Panc1 (cell line): ENCODE data around the gene DLG2. TPM values are rescaled to one million over a fixed set of nuclear protein-coding genes. Genes with fewer than 3 reads are reported as not detected.

Experiments used
- ATAC-seq: fragments of 200-7000 bp; cut with Tn5 transposase; 2 replicates; pipeline ENCODE4 v1.9.1; 2020; ENCODE audit warnings: mild to moderate bottlenecking, moderate library complexity
- BruUV-seq: library from RNA; stranded (reverse); fragments of 400-500 nt; replicated peaks from 2 replicates; lab custom pipeline; 2021; lab: Mats Ljungman, UMichigan
- CTCF ChIA-PET: fragments of 300-600 bp; sonication (Branson Sonifier 250); formaldehyde crosslinking; loops from one replicate; lab custom pipeline; 2022; ENCODE audit warnings: antibody characterized with exemption; lab: Charles Lee
- POLR2A ChIA-PET: fragments of 300-600 bp; sonication (Branson Sonifier 250); formaldehyde crosslinking; loops from one replicate; lab custom pipeline; 2022; ENCODE audit warnings: antibody characterized with exemption; lab: Charles Lee
- DNase-seq: peaks from one replicate; pipeline ENCODE4 v3.0.0-alpha.2; 2010; ENCODE audit warnings: low read depth, low spot score
- H3K27ac ChIP-seq: 2 replicates; pipeline ENCODE4 v1.5.1; 2011; ENCODE audit warnings: mild to moderate bottlenecking, low read length, inconsistent platforms
- H3K27me3 ChIP-seq: fragments of 200-500 bp; sonication (Bioruptor generic); 2 replicates; pipeline ENCODE4 v1.6.0; 2014; ENCODE audit warnings: low read length, inconsistent platforms; ENCODE audit not compliant: control insufficient read depth, insufficient read depth
- H3K36me3 ChIP-seq: fragments of 200-500 bp; sonication (Bioruptor generic); 2 replicates; pipeline ENCODE4 v1.5.1; 2014; ENCODE audit warnings: inconsistent platforms, mild to moderate bottlenecking, low read length, moderate library complexity; ENCODE audit not compliant: control insufficient read depth, insufficient read depth
- H3K4me1 ChIP-seq: 2 replicates; pipeline ENCODE4 v1.5.1; 2011; ENCODE audit warnings: inconsistent platforms, mild to moderate bottlenecking, low read length, moderate library complexity; ENCODE audit not compliant: control insufficient read depth, insufficient read depth
- H3K4me3 ChIP-seq, 2 experiments: 2 replicates each; pipeline ENCODE4 v1.5.1; 2011 to 2012; ENCODE audit warnings: low read depth in 2 of 2, low read length in 2 of 2, mild to moderate bottlenecking in 2 of 2, inconsistent platforms in 1 of 2, moderate library complexity in 1 of 2
- H3K9me3 ChIP-seq: fragments of 200-500 bp; sonication (Bioruptor generic); 2 replicates; pipeline ENCODE4 v1.5.1; 2014; ENCODE audit warnings: low read depth, mild to moderate bottlenecking, inconsistent platforms, low read length, moderate library complexity; ENCODE audit not compliant: control insufficient read depth, insufficient read depth
- POLR2AphosphoS5 ChIP-seq: IDR thresholded peaks from 2 replicates; pipeline ENCODE4 v1.6.1; 2012; ENCODE audit warnings: mild to moderate bottlenecking, low read depth, low read length, moderate library complexity
- SIN3A ChIP-seq: IDR thresholded peaks from 2 replicates; pipeline ENCODE4 v1.6.1; 2012; ENCODE audit warnings: low read depth, mild to moderate bottlenecking, low read length, moderate library complexity, borderline replicate concordance; ENCODE audit not compliant: insufficient read depth
- TCF7L2 ChIP-seq: IDR thresholded peaks from 2 replicates; pipeline ENCODE4 v1.6.1; 2011; ENCODE audit warnings: mild to moderate bottlenecking, low read depth, low read length, inconsistent platforms
- in situ Hi-C: cut with HindIII; loops from 2 replicates; pipeline ENCODE4 v1.10.0; 2016; ENCODE audit warnings: low sequenced_read_pairs, low pct_unique_long_range_greater_than_20kb
- intact Hi-C: fragments of 100-400 bp; cut with micrococcal nuclease; formaldehyde crosslinking; loops from one replicate; pipeline ENCODE4 v1.10.0; 2022; ENCODE audit not compliant: unreplicated experiment
- total RNA-seq: library from RNA; stranded (reverse); gene quantifications from one replicate; pipeline ENCODE4 v1.2.1, GENCODE V29; 2021; ENCODE audit not compliant: unreplicated experiment
- TF ChIP-seq, protein P1 (sequence below): fragments of 450-650 bp; IDR thresholded peaks from 2 replicates; pipeline ENCODE4 v1.5.1; 2017; ENCODE audit warnings: mild to moderate bottlenecking
- TF ChIP-seq, protein P2 (sequence below), 2 experiments: IDR thresholded peaks; 2 replicates each; pipeline ENCODE4 v1.6.1; 2011 to 2012; ENCODE audit warnings: low read depth in 2 of 2, control low read depth in 1 of 2, low read length in 1 of 2, mild to moderate bottlenecking in 1 of 2, moderate library complexity in 1 of 2; ENCODE audit not compliant: insufficient read depth in 1 of 2

The DLG2 gene
- total RNA-seq, 1 experiment from 2014 or later, result 4.2 TPM

DNA sequence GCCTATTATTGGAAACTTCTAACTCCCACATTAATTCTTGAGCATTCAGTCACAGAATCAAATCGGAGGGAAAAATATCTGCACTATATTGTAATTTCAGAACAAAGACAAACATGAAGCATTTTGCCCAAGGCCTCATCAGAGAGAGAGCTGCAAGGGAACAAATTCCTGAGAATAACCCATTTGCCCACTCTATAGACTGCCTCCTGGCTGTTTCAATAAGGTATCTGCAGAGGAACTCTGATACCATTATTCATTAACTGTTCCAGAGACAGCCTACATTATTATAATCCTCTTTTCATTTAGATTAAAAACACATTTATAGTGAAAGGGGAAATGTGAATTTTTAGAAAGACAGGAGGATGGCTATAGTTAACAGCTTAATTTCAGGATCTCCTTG is 663.9 kb downstream of the DLG2 start:
- Histone ChIP-seq H3K27me3 (no peaks in the 10 kb centered on the region; the same call in 1 of the 2 replicates), H3K9me3 (no peaks in the 10 kb centered on the region), H3K4me3 (no peak overlapping the region), H3K4me1 (no peaks in the 10 kb centered on the region), H3K27ac (no peak overlapping the region), H3K36me3 (no peaks in the 10 kb centered on the region)
- ChIA-PET POLR2A (no interaction called here), CTCF (no interaction called here)
- in situ Hi-C loops (no loop called here), intact Hi-C loops (no loop called here)
- no peak for DNase-seq
- ATAC-seq, result no peak
- no TSS peak for BruUV-seq
- TF ChIP-seq POLR2AphosphoS5, result no peak
- no peak for TF ChIP-seq TCF7L2
- TF ChIP-seq, protein P1, sequence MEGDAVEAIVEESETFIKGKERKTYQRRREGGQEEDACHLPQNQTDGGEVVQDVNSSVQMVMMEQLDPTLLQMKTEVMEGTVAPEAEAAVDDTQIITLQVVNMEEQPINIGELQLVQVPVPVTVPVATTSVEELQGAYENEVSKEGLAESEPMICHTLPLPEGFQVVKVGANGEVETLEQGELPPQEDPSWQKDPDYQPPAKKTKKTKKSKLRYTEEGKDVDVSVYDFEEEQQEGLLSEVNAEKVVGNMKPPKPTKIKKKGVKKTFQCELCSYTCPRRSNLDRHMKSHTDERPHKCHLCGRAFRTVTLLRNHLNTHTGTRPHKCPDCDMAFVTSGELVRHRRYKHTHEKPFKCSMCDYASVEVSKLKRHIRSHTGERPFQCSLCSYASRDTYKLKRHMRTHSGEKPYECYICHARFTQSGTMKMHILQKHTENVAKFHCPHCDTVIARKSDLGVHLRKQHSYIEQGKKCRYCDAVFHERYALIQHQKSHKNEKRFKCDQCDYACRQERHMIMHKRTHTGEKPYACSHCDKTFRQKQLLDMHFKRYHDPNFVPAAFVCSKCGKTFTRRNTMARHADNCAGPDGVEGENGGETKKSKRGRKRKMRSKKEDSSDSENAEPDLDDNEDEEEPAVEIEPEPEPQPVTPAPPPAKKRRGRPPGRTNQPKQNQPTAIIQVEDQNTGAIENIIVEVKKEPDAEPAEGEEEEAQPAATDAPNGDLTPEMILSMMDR, result no peak
- TF ChIP-seq, protein P2, sequence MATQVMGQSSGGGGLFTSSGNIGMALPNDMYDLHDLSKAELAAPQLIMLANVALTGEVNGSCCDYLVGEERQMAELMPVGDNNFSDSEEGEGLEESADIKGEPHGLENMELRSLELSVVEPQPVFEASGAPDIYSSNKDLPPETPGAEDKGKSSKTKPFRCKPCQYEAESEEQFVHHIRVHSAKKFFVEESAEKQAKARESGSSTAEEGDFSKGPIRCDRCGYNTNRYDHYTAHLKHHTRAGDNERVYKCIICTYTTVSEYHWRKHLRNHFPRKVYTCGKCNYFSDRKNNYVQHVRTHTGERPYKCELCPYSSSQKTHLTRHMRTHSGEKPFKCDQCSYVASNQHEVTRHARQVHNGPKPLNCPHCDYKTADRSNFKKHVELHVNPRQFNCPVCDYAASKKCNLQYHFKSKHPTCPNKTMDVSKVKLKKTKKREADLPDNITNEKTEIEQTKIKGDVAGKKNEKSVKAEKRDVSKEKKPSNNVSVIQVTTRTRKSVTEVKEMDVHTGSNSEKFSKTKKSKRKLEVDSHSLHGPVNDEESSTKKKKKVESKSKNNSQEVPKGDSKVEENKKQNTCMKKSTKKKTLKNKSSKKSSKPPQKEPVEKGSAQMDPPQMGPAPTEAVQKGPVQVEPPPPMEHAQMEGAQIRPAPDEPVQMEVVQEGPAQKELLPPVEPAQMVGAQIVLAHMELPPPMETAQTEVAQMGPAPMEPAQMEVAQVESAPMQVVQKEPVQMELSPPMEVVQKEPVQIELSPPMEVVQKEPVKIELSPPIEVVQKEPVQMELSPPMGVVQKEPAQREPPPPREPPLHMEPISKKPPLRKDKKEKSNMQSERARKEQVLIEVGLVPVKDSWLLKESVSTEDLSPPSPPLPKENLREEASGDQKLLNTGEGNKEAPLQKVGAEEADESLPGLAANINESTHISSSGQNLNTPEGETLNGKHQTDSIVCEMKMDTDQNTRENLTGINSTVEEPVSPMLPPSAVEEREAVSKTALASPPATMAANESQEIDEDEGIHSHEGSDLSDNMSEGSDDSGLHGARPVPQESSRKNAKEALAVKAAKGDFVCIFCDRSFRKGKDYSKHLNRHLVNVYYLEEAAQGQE (IDR thresholded peaks at IDR 0.05; ENCODE audit: insufficient read depth in 1 of 2, low read depth in 2 of 2, low read length in 1 of 2), result no peak
- no peak for TF ChIP-seq SIN3A

DNA sequence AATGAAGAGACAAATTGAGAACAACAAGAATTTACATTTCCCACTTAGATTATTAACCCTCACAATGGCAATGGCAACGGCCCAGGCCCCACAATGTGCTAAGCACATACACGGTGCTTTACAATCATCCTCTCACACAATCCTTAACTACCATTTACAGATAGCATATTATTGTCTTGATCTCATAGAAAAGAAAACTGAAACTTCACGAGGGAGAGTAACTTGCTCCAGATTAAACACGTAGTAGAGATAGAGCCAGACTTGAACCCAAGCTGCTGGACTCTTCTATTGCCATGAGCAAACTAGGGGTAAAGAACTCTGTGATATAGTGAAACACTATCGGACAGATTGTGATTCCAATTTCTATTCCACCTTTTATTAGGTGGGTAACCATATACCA is 665.1 kb downstream of the DLG2 start:
- Histone ChIP-seq H3K27me3 (no peaks in the 10 kb centered on the region; the same call in 1 of the 2 replicates), H3K27ac (no peak overlapping the region), H3K36me3 (no peaks in the 10 kb centered on the region), H3K9me3 (no peaks in the 10 kb centered on the region), H3K4me3 (no peak overlapping the region), H3K4me1 (no peaks in the 10 kb centered on the region)
- DNase-seq (no peak), ATAC-seq (no peak)
- no TSS peak for BruUV-seq
- ChIA-PET POLR2A (no interaction called here), CTCF (no interaction called here)
- in situ Hi-C loops, result no loop called here
- intact Hi-C loops, result no loop called here
- TF ChIP-seq SIN3A (no peak), TCF7L2 (no peak), POLR2AphosphoS5 (no peak)
- TF ChIP-seq, protein P2 (IDR thresholded peaks at IDR 0.05; ENCODE audit: insufficient read depth in 1 of 2, low read depth in 2 of 2, low read length in 1 of 2), result no peak
- TF ChIP-seq, protein P1, result no peak
